Fibroblast of villous mesenchyme (primary cell): ENCODE results near the gene CSDE1. TPM values are rescaled to one million over a fixed set of nuclear protein-coding genes. Genes with fewer than 3 reads are reported as not detected.

Experiments used
- DNase-seq: peaks from one replicate; pipeline ENCODE4 v3.0.0-alpha.2; 2010; ENCODE audit warnings: low read depth
- H3K4me3 ChIP-seq: 2 replicates; pipeline ENCODE4 v1.5.1; 2011; ENCODE audit warnings: low read depth, mild to moderate bottlenecking, low read length
- CTCF ChIP-seq: IDR thresholded peaks from 2 replicates; pipeline ENCODE4 v1.5.1; 2012; ENCODE audit warnings: low read depth, mild to moderate bottlenecking, low read length; ENCODE audit not compliant: insufficient read depth
- small RNA-seq: library from RNA; depleted of rRNA; stranded (forward); fragments of <200 nt; gene quantifications from one replicate; pipeline ENCODE3, GENCODE V24; 2012
- total RNA-seq: library from RNA; depleted of rRNA; stranded (reverse); fragments of >200 nt; gene quantifications from 2 replicates; pipeline ENCODE4 v1.2.3, GENCODE V29; 2012

Gene CSDE1
- total RNA-seq, 1 donor: 541 TPM

- no peak for DNase-seq
- H3K4me3 ChIP-seq: no peak overlapping the region
- TF ChIP-seq CTCF: no peak
Observed at GRCh38 chr1:114668373-114668772, 89.4 kb downstream of the CSDE1 start.

GRCh38 chr1:114666954-114667353 is 90.8 kb downstream of the CSDE1 start:
- no peak overlapping the region for H3K4me3 ChIP-seq
- TF ChIP-seq CTCF: no peak
- no peak for DNase-seq

Small RNA genes lying within 50 kb of the gene (small RNA-seq; reads per million reads assigned to genes)
- not detected for gene RN7SL432P
- gene RNY1P13: not detected

Other genes with a start within 250 kb of the CSDE1 start
- 34.5 and 36.3 TPM in 2 replicates for gene TRIM33, start 246.8 kb downstream of the CSDE1 start, total RNA-seq
- 42.3 and 42.5 TPM in 2 replicates for gene BCAS2, start 176.4 kb downstream of the CSDE1 start, total RNA-seq
- 2.6 and 3.2 TPM in 2 replicates for gene DENND2C, start 87.9 kb downstream of the CSDE1 start, total RNA-seq
- not detected in 2 replicates for gene AMPD1, start 62.4 kb downstream of the CSDE1 start, total RNA-seq
- 75.1 and 86.8 TPM in 2 replicates for gene NRAS, start 41.2 kb downstream of the CSDE1 start, total RNA-seq
- gene SIKE1, start 22.7 kb upstream of the CSDE1 start, total RNA-seq: 58.0 and 73.8 TPM in 2 replicates
- gene SYCP1, start 96.9 kb upstream of the CSDE1 start, total RNA-seq: not detected in 2 replicates